GM21360 (cell line): ENCODE results near the gene SFXN5.
"Not testable (repeated sequence)": the region's sequence is repeated elsewhere in the genome, so short reads cannot be mapped to it uniquely, and the experiment has no call there.

Source experiments
- ATAC-seq: cut with Tn5 transposase; IDR thresholded peaks from one replicate; pipeline ENCODE4 v1.9.1; 2021; ENCODE audit warnings: mild to moderate bottlenecking, moderate library complexity; ENCODE audit not compliant: unreplicated experiment

Gene SFXN5

DNA sequence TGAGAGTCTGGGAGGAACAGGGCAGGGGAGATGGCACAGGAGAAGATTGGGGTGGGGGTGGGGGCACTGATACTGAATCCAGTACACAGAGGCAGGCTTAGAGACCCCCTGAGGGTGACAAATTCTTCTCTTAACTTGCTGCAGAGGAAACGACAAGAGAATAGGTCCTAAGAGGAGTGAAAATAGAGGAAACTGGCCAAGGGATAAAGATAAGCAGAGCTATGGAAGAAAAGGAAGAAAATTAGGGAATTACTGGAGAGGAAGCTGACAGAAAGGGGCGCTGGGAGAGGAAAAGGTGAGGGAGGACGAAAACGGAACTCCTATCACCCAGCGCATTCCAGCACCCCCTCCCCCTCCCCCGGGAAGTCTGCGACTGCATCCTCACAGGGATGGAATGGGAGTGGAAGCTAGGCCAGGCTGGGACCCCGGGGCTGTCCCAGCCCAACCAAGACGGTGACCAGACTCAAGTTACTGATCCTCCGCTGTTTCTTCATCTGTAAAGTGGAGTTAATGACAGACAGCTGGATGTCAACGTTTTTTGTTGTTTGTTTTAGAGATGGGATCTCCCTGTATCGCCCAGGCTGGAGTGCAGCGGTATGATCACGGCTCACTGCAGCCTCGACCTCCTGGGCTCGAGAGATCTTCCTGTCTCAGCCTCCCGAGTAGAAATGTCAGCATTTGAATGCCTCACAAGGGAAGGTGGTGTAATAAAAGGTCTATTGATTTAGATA is 156.8 kb downstream of the SFXN5 start:
- ATAC-seq = no peak

DNA sequence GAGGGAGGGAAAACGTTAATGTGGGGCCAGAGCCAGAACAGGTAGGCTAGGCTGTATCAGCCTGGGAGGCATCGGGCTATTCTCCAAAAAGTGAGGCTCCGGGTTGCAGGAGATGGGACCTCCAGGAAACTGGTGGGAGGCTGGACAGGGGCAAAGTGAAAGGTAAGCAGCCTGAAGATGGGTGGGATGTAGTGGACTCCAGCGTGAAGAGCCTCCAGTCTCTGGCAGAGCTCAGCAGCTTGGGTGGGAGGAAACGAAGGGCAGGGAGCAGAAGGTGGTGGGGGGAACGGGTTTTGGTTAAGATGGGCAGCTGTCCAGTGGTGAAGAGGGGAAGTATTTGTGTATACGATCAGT is 157.3 kb downstream of the SFXN5 start:
- ATAC-seq = no peak

DNA sequence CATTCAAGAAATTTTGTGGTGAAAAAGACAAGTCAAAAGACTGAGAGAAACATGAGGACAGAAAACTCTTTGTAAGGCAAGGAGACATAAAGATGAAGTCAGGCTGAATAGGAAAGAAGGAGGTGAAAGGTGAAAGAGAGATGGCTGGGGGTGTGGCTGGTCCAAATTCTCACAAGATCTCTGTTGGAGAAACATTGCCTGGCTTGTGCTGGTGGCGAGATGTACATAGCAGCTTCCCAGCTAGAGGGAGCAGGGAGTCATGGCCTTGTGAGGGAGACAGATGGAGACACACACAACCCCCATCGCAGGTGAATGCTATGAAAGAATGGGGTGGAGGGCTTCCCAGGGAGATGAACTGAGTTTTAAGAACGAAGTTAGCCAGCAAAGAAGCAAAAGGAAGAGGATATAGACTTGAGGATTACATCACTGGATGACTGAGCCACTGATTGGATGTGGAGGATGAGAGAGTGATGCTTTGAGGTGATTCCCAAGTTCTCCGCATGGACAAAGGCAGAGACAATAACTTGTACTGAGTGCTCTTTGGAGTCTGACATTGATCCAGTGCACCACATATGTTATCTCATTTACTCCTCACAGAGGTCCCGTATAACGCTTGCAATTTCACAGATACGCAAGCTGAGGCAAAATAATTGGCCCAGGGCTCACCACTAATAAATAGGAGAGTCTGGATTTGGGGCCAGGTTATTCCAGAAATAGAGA is 157.9 kb downstream of the SFXN5 start:
- ATAC-seq = no peak

DNA sequence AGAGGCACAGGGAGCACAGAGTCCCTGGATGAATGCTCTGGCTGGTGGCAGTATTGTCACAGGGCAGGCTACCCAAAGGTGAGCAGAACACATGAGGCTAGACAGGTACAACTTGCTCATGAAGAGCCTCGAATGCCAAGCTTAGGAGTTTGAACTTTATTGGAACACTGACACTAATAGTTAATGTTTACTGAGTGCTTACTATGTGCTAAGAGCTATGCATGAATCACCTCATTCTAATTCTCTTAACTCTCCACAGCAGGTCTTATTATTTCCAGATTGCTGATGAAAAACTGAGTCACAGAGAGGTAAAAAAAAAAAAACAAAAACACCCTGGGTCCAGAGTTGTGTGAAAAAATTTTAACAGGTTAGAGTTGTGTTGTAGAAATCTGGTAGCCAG is 160.3 kb downstream of the SFXN5 start:
- no peak for ATAC-seq

GRCh38 chr2:72908741-72909140 is 162.8 kb downstream of the SFXN5 start:
- no peak for ATAC-seq

DNA sequence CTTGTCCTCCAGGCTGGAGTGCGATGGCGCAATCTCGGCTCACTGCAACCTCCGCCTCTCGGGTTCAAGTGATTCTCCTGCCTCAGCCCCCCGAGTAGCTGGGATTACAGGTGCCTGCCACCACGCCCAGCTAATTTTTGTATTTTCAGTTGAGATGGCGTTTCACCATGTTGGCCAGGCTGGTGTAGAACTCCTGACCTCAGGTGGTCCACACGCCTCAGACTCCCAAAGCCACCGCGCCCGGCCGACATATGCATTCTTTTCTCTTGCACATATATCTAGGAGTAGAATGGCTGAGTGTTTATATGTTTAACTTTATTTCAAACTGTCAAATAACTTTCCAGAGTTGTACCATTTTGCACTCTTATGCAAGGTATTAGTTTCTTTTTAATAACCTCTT is 164.1 kb downstream of the SFXN5 start:
- ATAC-seq = not testable (repeated sequence)

- ATAC-seq = no peak
Observed at GRCh38 chr2:72901426-72901825, 170.1 kb downstream of the SFXN5 start.

- ATAC-seq = no peak
Observed at GRCh38 chr2:72900191-72900825, 171.2 kb downstream of the SFXN5 start.

DNA sequence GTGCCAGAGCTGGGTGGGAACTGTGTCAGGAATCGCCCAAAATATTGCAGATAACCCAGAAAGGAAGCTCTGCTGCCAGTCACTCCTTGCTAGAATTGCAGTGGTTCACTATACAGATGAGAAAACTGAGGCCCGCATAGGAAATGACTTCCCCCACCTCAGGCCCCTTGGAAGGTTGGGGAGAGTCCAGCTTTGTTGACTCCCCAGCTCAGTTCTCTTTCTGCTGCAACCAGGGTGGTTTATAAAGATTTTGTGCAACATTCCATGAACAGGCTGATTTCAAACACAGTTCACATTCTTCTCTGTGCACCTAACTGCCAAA is 173.0 kb downstream of the SFXN5 start:
- no peak for ATAC-seq

DNA sequence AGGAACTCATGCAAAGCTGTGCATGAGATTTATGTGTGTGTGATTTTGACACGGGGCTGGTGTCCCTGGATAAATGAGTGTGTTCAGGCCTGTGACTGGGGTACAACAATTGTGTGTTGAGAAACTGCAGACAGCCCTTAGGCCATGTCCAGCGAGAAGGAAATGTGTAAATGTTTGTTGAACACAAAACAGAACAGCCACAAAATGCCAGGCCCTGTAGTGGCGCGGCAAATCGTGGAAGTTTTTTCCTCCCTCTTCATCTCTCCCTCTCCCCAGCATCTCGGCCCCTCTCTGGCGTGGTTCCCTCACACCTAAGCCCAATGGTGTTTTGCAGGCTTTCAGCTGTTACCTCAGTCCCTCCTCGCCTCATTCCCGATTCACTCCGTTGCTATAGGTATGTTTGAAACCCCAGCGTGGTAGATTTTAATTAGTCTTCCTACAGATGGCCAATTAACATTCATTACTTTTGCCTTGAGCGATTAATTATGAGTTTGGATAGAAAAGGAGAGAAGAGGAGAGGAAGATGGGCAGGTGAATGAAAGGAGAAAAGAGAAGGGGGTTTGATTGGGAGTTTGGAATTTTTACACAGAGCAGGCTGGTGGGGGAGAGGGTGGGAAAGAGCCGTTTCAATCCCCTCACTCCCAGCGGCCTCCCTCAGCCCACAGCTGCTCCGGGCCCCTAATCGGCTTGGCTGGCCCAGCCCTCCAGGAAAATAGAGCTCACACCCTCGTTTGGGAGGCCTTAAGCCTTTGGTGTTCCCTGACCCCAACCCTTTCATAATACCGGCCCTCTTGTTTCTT is 173.5 kb downstream of the SFXN5 start:
- ATAC-seq = no peak

DNA sequence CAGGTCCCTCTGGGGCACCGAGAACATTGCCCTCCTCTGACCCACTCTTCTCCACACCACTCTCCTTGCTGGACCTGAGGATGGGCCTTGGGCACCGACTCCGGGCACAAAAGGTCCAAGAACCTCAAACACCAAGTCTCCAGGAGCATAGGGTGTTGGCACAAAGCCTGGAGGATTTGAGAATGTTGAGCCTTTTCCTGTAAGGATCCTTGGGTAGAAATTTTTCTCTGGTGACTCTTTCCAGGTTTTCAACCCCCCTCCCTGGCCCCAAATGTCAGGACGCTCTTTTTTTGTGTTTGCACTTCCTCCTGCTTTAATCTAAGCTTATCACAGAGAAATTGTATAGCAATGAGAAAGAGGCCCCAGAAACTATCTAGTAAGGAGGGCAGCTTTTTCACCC is 175.1 kb downstream of the SFXN5 start:
- no peak for ATAC-seq

- no peak for ATAC-seq
Observed at GRCh38 chr2:72895759-72896281, 175.7 kb downstream of the SFXN5 start.

GRCh38 chr2:72895154-72895553 is 176.4 kb downstream of the SFXN5 start:
- ATAC-seq = no peak

DNA sequence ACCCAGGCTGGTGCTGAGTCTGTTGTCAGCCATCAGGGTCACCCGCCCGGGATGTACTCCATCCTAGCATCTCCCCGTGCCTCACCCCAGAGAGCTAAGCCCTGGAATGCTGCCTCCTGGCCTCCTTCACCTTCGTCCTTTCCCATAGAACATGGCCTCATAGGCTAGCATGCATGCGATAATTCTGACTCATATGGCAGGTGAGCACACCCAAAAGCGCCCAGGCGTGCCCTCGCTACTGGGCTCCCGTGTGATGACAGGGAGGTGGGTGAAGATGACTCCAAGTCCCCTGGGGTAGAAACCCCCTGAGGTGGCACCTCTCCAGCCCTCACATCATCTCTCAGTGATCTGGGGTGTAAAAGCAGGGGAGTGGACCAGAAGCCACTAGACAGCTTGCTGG is 177.0 kb downstream of the SFXN5 start:
- ATAC-seq = no peak

DNA sequence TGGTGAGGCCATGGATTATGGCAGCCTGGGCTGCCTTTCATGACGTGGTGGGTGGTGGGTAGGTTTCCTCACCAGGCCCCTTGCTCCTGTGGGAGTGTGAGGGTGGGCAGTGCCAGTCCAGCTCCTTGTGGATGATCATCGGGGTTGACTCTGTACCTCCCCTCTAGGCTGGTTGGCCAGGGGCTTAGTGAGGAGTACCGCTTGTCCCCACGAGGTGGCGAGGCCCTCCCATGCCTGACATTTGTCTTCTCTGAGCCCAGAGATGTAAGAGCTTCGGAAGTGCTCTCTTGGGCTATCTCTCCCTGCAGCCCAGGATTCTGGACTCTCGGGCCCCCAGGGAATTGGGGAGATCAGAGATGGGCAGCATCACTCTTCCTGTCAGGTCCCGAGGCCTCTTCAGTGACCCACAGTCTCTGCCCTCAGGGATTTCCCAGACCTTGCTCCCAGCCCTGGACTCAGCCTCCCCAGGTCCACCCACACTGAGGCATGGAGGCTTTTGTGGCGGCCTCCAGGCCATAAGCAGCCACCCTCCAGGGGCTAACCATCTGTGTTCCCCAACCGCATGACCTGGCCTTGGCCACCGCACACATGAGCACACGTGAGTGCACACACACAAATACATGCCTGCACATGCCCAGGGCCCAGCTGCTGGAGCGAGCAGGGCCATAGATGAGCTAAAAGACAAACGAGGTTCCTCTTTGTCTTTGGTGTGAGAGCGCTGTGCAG is 177.8 kb downstream of the SFXN5 start:
- ATAC-seq = peak; percentile 82

DNA sequence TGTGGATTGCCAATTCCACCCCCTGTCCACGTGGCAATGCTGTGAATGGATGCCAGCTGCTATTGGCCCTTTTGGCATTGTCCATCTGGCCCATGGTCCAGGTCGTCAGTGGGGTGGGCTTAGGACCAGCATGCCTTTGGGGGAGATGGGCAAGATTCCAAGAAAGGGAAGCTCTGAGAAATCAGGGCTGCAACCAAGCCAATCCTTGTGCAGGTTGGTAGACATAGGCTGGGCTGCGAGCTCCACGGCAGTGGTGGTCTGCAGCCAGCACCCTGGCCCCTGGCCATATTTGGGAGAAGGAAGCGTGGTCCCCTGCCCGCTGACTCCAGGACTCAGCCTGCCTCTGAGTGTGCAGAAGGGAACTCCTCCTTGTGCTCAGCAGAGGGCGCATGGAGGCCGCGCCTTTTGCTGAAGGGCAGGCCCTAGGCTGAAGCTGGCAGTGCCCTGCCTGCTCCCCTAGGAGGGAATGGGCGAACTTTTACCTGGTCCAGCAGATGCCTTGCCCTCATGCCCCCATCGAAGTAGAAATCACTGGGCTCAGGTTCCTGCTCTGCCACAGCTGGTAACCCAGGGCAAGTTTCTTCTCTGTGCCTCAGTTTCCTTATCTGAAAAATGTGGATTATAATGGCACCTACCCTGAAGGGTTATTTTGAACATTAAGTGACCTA is 178.9 kb downstream of the SFXN5 start:
- peak; percentile 50 for ATAC-seq
